IMR-90 (cell line): Measurements from ENCODE around the gene AUTS2.

Experiments used
- BHLHE40 ChIP-seq: fragments of 150-350 bp; IDR thresholded peaks from 2 replicates; pipeline ENCODE4 v1.6.1; 2016; ENCODE audit warnings: mild to moderate bottlenecking, low read depth, low read length
- CTCF ChIP-seq: conservative IDR thresholded peaks from 2 replicates; pipeline ENCODE4 v1.5.1; 2012; ENCODE audit warnings: mild to moderate bottlenecking, low read depth, low read length, improper control_type of control experiment
- FOS ChIP-seq: fragments of 150-350 bp; IDR thresholded peaks from 2 replicates; pipeline ENCODE4 v1.6.1; 2016; ENCODE audit warnings: low read depth, low read length
- POLR2A ChIP-seq: IDR thresholded peaks from 2 replicates; pipeline ENCODE4 v1.6.1; 2012; ENCODE audit warnings: mild to moderate bottlenecking, low read depth, low read length
- RAD21 ChIP-seq: IDR thresholded peaks from 2 replicates; pipeline ENCODE4 v1.6.1; 2012; ENCODE audit warnings: low read length, improper control_type of control experiment
- RFX5 ChIP-seq: IDR thresholded peaks from 2 replicates; pipeline ENCODE4 v1.8.0; 2012; ENCODE audit warnings: low read depth, mild to moderate bottlenecking, low read length, moderate library complexity
- SMC3 ChIP-seq: fragments of 150-350 bp; IDR thresholded peaks from 2 replicates; pipeline ENCODE4 v1.6.1; 2016; ENCODE audit warnings: low read depth, mild to moderate bottlenecking, antibody characterized with exemption, low read length, moderate library complexity
- TF ChIP-seq, protein P1 (sequence below): fragments of 150-350 bp; IDR thresholded peaks from 2 replicates; pipeline ENCODE4 v1.6.1; 2017; ENCODE audit warnings: mild to moderate bottlenecking, antibody characterized with exemption, low read length, low read depth

DNA sequence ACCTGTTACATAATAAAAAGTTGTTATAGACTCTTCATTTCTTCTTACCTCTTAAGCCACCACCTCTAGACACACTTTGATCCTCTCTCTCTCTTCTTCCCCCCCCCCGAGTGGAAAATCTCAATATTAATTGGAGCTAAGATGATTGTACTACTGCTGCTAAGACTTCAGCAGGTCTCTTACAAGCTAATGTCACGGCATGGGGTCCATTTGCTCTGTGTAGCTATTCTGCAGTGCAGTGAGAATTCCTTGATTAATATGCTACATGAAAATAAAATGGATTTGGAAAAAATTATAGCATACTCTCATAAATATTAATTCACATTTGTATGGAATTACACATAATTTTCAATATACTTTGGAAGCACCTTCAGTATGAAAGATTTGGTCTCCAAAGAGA, 297.2 kb downstream of the AUTS2 start:
- TF ChIP-seq POLR2A (no peak), CTCF (no peak), FOS (no peak), RFX5 (no peak), BHLHE40 (no peak), RAD21 (no peak), SMC3 (no peak)
- TF ChIP-seq, protein P1, sequence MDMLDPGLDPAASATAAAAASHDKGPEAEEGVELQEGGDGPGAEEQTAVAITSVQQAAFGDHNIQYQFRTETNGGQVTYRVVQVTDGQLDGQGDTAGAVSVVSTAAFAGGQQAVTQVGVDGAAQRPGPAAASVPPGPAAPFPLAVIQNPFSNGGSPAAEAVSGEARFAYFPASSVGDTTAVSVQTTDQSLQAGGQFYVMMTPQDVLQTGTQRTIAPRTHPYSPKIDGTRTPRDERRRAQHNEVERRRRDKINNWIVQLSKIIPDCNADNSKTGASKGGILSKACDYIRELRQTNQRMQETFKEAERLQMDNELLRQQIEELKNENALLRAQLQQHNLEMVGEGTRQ = no peak
